ENCODE measurements around the gene PCDHGC3.

GRCh38 chr5:141518618-141519015 lies 42.9 kb downstream of the PCDHGC3 start:
- TF ChIP-seq POLR2AphosphoS5 (IDR thresholded peaks at IDR 0.05; ENCODE audit: low read depth) (no peak), CTCF (IDR thresholded peaks at IDR 0.05; ENCODE audit: insufficient read depth, low read length) (no peak), REST (IDR thresholded peaks at IDR 0.05; ENCODE audit: insufficient replicate concordance, low read depth) (no peak), SPI1 (IDR thresholded peaks at IDR 0.05; ENCODE audit: borderline replicate concordance, low read depth) (no peak), GABPA (IDR thresholded peaks at IDR 0.05; ENCODE audit: low read depth) (no peak)

Data from HL-60 (cell line).